ENCODE data around the gene MED26.
"Not testable (repeated sequence)": the region's sequence is repeated elsewhere in the genome, so short reads cannot be mapped to it uniquely, and the experiment has no call there.

MED26 gene

DNA sequence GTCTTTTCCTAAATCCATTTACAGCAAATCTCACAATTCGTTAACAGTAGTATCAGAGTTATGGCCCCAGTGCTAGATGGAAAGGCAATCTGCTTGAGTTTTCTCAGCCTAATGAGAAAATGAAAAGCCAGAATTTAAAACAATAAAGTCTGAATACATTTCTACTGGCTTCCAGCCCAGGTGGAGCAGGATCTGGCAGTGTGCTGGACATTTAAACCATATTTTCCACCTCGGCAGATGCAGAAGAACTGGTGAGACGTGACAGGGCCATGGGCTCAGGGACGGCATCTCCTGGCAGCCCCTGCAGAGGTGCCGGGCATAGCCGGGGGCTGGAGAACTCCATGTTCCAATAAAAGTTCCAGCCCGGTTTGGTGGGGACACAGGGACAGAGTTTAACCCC lies 24.9 kb upstream of the MED26 start:
- Histone ChIP-seq H3K9ac (no peak overlapping the region), H3K36me3 (peaks cover 88 to 100% (median 93%) of the 10 kb centered on the region in 11 experiments), H3K4me1 (peaks cover 31 to 53% (median 38%) of the 10 kb centered on the region in 10 experiments), H3K9me3 (replicated peaks in 1 of 11) (no peaks in the 10 kb centered on the region), H3K27ac (no peak overlapping the region), H4K20me1 (peaks cover 72 to 100% (median 96%) of the 10 kb centered on the region in 11 experiments), H3K27me3 (no peaks in the 10 kb centered on the region), H3K4me2 (no peak overlapping the region), H3K4me3 (no peak overlapping the region)
- no peak for TF ChIP-seq Cebpa-rat (IDR thresholded peaks at IDR 0.05)

GRCh38 chr19:16651421-16652188 lies 23.6 kb upstream of the MED26 start:
- not testable (repeated sequence) for H3K9ac ChIP-seq; H3K27ac ChIP-seq; H3K27me3 ChIP-seq; H3K4me3 ChIP-seq; H3K9me3 ChIP-seq (replicated peaks in 1 of 11)
- peaks cover 21 to 43% (median 28%) of the 10 kb centered on the region in 10 experiments for H3K4me1 ChIP-seq
- H3K4me2 ChIP-seq: peak overlapping the region in 9 of 11 experiments; percentile 28 to 63 (median 56); a peak in 12 of 22 replicates
- H3K36me3 ChIP-seq: peaks cover 88 to 100% (median 92%) of the 10 kb centered on the region in 11 experiments
- peaks cover 60 to 99% (median 89%) of the 10 kb centered on the region in 11 experiments; a peak in 21 of 22 replicates for H4K20me1 ChIP-seq

DNA sequence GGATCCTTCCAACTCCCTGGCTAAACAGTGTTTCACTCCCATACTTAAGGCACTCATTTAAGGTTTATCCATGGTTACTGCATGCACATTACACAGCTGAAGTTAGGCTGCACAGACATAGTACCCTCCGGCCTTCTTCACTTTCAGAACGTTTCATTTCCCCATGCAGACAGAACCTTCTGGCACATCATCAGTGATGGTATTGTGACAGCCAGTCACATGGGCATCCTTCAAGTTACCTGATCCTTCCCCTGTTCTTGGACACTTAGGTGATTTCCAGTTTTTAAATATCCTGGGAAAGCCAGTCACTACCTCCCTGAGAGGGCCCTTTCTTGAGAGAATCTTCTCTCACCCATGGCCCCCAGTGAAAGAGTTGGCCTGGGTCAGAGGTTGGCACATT lies 22.8 kb upstream of the MED26 start:
- H3K27ac ChIP-seq: peak overlapping the region in 2 of 11 experiments; percentile 6 to 58; a peak in 1 of 22 replicates
- no peaks in the 10 kb centered on the region for H3K9me3 ChIP-seq (replicated peaks in 1 of 11)
- H3K9ac ChIP-seq: 0 out of 22 replicates have a peak overlapping the region, but pooled peaks of 1 of the 11 experiments have one; percentile 11
- H4K20me1 ChIP-seq: peaks cover 52 to 98% (median 89%) of the 10 kb centered on the region in 11 experiments; a peak in 21 of 22 replicates
- TF ChIP-seq Cebpa-rat (IDR thresholded peaks at IDR 0.05): no peak
- H3K4me2 ChIP-seq: peak overlapping the region in 9 of 11 experiments; percentile 32 to 63 (median 57); a peak in 17 of 22 replicates
- H3K4me3 ChIP-seq: no peak overlapping the region
- no peaks in the 10 kb centered on the region for H3K27me3 ChIP-seq
- peaks cover 88 to 100% (median 92%) of the 10 kb centered on the region in 11 experiments for H3K36me3 ChIP-seq
- peaks cover 21 to 35% (median 27%) of the 10 kb centered on the region in 10 experiments for H3K4me1 ChIP-seq

GRCh38 chr19:16649734-16650133 lies 21.7 kb upstream of the MED26 start:
- no peak overlapping the region for H3K4me3 ChIP-seq
- peaks cover 21 to 30% (median 26%) of the 10 kb centered on the region in 10 experiments for H3K4me1 ChIP-seq
- H3K9ac ChIP-seq: peak overlapping the region in 3 of 11 experiments; percentile 0 to 46 (median 11); a peak in 2 of 22 replicates
- H3K9me3 ChIP-seq (replicated peaks in 1 of 11): no peaks in the 10 kb centered on the region
- peak overlapping the region in 10 of 11 experiments; percentile 32 to 63 (median 56); a peak in 19 of 22 replicates for H3K4me2 ChIP-seq
- H4K20me1 ChIP-seq: peaks cover 50 to 98% (median 87%) of the 10 kb centered on the region in 11 experiments; a peak in 21 of 22 replicates
- H3K36me3 ChIP-seq: peaks cover 88 to 100% (median 92%) of the 10 kb centered on the region in 11 experiments
- no peak for TF ChIP-seq Cebpa-rat (IDR thresholded peaks at IDR 0.05)
- no peaks in the 10 kb centered on the region for H3K27me3 ChIP-seq
- peak overlapping the region in 6 of 11 experiments; percentile 30 to 58 (median 42); a peak in 10 of 22 replicates for H3K27ac ChIP-seq

GRCh38 chr19:16645140-16645539 lies 17.1 kb upstream of the MED26 start:
- peaks cover 90 to 100% (median 93%) of the 10 kb centered on the region in 11 experiments for H3K36me3 ChIP-seq
- no peak overlapping the region for H3K4me2 ChIP-seq
- H3K4me3 ChIP-seq: no peak overlapping the region
- peaks cover 43 to 97% (median 89%) of the 10 kb centered on the region in 11 experiments; a peak in 21 of 22 replicates for H4K20me1 ChIP-seq
- H3K4me1 ChIP-seq: peaks cover 5 to 12% (median 10%) of the 10 kb centered on the region in 10 experiments
- no peak overlapping the region for H3K27ac ChIP-seq
- no peak overlapping the region for H3K9ac ChIP-seq
- H3K9me3 ChIP-seq (replicated peaks in 1 of 11): no peaks in the 10 kb centered on the region
- no peak for TF ChIP-seq Cebpa-rat (IDR thresholded peaks at IDR 0.05)
- H3K27me3 ChIP-seq: no peaks in the 10 kb centered on the region

GRCh38 chr19:16641695-16642094 lies 13.7 kb upstream of the MED26 start:
- no peak overlapping the region for H3K27ac ChIP-seq
- no peak overlapping the region for H3K9ac ChIP-seq
- no peaks in the 10 kb centered on the region for H3K27me3 ChIP-seq
- H3K36me3 ChIP-seq: peaks cover 95 to 100% (median 99%) of the 10 kb centered on the region in 11 experiments
- H3K4me3 ChIP-seq: no peak overlapping the region
- peaks cover 62 to 100% (median 98%) of the 10 kb centered on the region in 11 experiments for H4K20me1 ChIP-seq
- H3K4me1 ChIP-seq: peaks cover 0 to 26% (median 22%) of the 10 kb centered on the region in 10 experiments; a peak in 16 of 20 replicates
- no peak for TF ChIP-seq Cebpa-rat (IDR thresholded peaks at IDR 0.05)
- no peaks in the 10 kb centered on the region for H3K9me3 ChIP-seq (replicated peaks in 1 of 11)
- no peak overlapping the region for H3K4me2 ChIP-seq

- Histone ChIP-seq H3K36me3 (peaks cover 95 to 100% (median 99%) of the 10 kb centered on the region in 11 experiments), H3K9me3 (replicated peaks in 1 of 11) (no peaks in the 10 kb centered on the region), H3K27me3 (no peaks in the 10 kb centered on the region), H3K4me2 (no peak overlapping the region), H3K9ac (no peak overlapping the region), H3K27ac (no peak overlapping the region), H3K4me1 (peaks cover 0 to 26% (median 22%) of the 10 kb centered on the region in 10 experiments; a peak in 16 of 20 replicates), H4K20me1 (peaks cover 69 to 100% (median 98%) of the 10 kb centered on the region in 11 experiments), H3K4me3 (no peak overlapping the region)
- TF ChIP-seq Cebpa-rat (IDR thresholded peaks at IDR 0.05): no peak
Observed at GRCh38 chr19:16640951-16641350, 12.9 kb upstream of the MED26 start.

- Histone ChIP-seq H3K4me2 (peak overlapping the region in 8 of 11 experiments; percentile 46 to 73 (median 60); a peak in 14 of 22 replicates), H3K36me3 (peaks cover 95 to 100% (median 99%) of the 10 kb centered on the region in 11 experiments)
- no peak for TF ChIP-seq Cebpa-rat (IDR thresholded peaks at IDR 0.05)
Observed at GRCh38 chr19:16638666-16639065, 10.7 kb upstream of the MED26 start.

More at GRCh38 chr19:16638666-16639065, 10.7 kb upstream of the MED26 start:
- Histone ChIP-seq H3K4me1 (peaks cover 0 to 26% (median 22%) of the 10 kb centered on the region in 10 experiments; a peak in 16 of 20 replicates), H3K9me3 (replicated peaks in 1 of 11) (no peaks in the 10 kb centered on the region), H3K27me3 (no peaks in the 10 kb centered on the region), H4K20me1 (peaks cover 60 to 100% (median 98%) of the 10 kb centered on the region in 11 experiments), H3K27ac (peak overlapping the region in 1 of 11 experiments; percentile 52; a peak in 1 of 22 replicates), H3K4me3 (no peak overlapping the region), H3K9ac (0 out of 22 replicates have a peak overlapping the region, but pooled peaks of 1 of the 11 experiments have one; percentile 36)
